Liver (tissue), 9 donors: ENCODE results near the gene TAS2R1. TPM values are rescaled to one million over a fixed set of nuclear protein-coding genes. Genes with fewer than 3 reads are reported as not detected.

Experiments used
- DNase-seq: peaks from one replicate; pipeline ENCODE4 v3.0.0-alpha.2; 2017; ENCODE audit warnings: low spot score
- H3K27ac ChIP-seq, 2 donors: one replicate each; pipeline ENCODE4 v1.7.0; 2013; ENCODE audit warnings: inconsistent platforms in 2 of 2, low read length in 2 of 2, control low read depth in 1 of 2, low read depth in 1 of 2, mild to moderate bottlenecking in 1 of 2
- H3K27me3 ChIP-seq, 4 donors: one replicate each; pipeline versions ENCODE4 v1.6.1 to v1.7.0; 2013; ENCODE audit warnings: low read length in 3 of 4, inconsistent platforms in 1 of 4, mild to moderate bottlenecking in 1 of 4, moderate library complexity in 1 of 4; ENCODE audit not compliant: control insufficient read depth in 4 of 4, insufficient read depth in 4 of 4
- H3K36me3 ChIP-seq, 4 donors: one replicate each; pipeline versions ENCODE4 v1.6.1 to v1.7.0; 2013; ENCODE audit warnings: low read length in 3 of 4, mild to moderate bottlenecking in 3 of 4, low read depth in 1 of 4, moderate library complexity in 1 of 4; ENCODE audit not compliant: control insufficient read depth in 4 of 4, insufficient read depth in 3 of 4
- H3K4me1 ChIP-seq, 4 donors: one replicate each; pipeline versions ENCODE4 v1.6.1 to v1.7.0; 2013; ENCODE audit warnings: low read length in 3 of 4, mild to moderate bottlenecking in 3 of 4, moderate library complexity in 1 of 4; ENCODE audit not compliant: control insufficient read depth in 4 of 4, insufficient read depth in 4 of 4
- H3K4me3 ChIP-seq, 3 donors: one replicate each; pipeline versions ENCODE4 v1.6.1 to v1.7.0; 2013; ENCODE audit warnings: low read length in 3 of 3, control low read depth in 1 of 3, low read depth in 1 of 3, mild to moderate bottlenecking in 1 of 3
- H3K9ac ChIP-seq, 2 donors: one replicate each; pipeline ENCODE4 v1.7.0; 2013; ENCODE audit warnings: low read length in 2 of 2, mild to moderate bottlenecking in 2 of 2, moderate library complexity in 2 of 2, control low read depth in 1 of 2, low read depth in 1 of 2
- H3K9me3 ChIP-seq, 4 donors: one replicate each; pipeline versions ENCODE4 v1.6.1 to v1.7.0; 2013; ENCODE audit warnings: low read length in 3 of 4; ENCODE audit not compliant: control insufficient read depth in 4 of 4
- EGR1 ChIP-seq, 2 donors: IDR thresholded peaks; 2 replicates each; pipeline ENCODE4 v1.6.1; 2016 to 2018; ENCODE audit warnings: antibody characterized with exemption in 2 of 2, low read depth in 2 of 2
- FOXA2 ChIP-seq: IDR thresholded peaks from 2 replicates; pipeline ENCODE4 v1.6.1; 2016; ENCODE audit warnings: antibody characterized with exemption
- GABPA ChIP-seq, 2 donors: IDR thresholded peaks in 1 of 2; conservative IDR thresholded peaks in 1 of 2; 2 replicates each; pipeline ENCODE4 v1.6.1; 2016; ENCODE audit warnings: antibody characterized with exemption in 2 of 2, mild to moderate bottlenecking in 1 of 2, moderate library complexity in 1 of 2
- HNF4A ChIP-seq, 2 donors: conservative IDR thresholded peaks; 2 replicates each; pipeline ENCODE4 v1.6.1; 2016; ENCODE audit warnings: antibody characterized with exemption in 2 of 2, mild to moderate bottlenecking in 2 of 2
- HNF4G ChIP-seq: IDR thresholded peaks from 2 replicates; pipeline ENCODE4 v1.6.1; 2016; ENCODE audit warnings: antibody characterized with exemption
- JUND ChIP-seq, 2 donors: IDR thresholded peaks; 2 replicates each; pipeline ENCODE4 v1.6.1; 2016; ENCODE audit warnings: antibody characterized with exemption in 2 of 2
- NR2F2 ChIP-seq: IDR thresholded peaks from 2 replicates; pipeline ENCODE4 v1.6.1; 2016; ENCODE audit warnings: antibody characterized with exemption
- RAD21 ChIP-seq, 2 donors: IDR thresholded peaks; 2 replicates each; pipeline ENCODE4 v1.6.1; 2016; ENCODE audit warnings: antibody characterized with exemption in 2 of 2, mild to moderate bottlenecking in 2 of 2
- RXRA ChIP-seq, 2 donors: IDR thresholded peaks; 2 replicates each; pipeline ENCODE4 v1.6.1; 2017 to 2018; ENCODE audit warnings: antibody characterized with exemption in 2 of 2, mild to moderate bottlenecking in 1 of 2
- SP1 ChIP-seq: IDR thresholded peaks from 2 replicates; pipeline ENCODE4 v1.6.1; 2018; ENCODE audit warnings: antibody characterized with exemption, mild to moderate bottlenecking
- TAF1 ChIP-seq: conservative IDR thresholded peaks from 2 replicates; pipeline ENCODE4 v1.6.1; 2016; ENCODE audit warnings: antibody characterized with exemption, mild to moderate bottlenecking
- YY1 ChIP-seq: IDR thresholded peaks from 2 replicates; pipeline ENCODE4 v1.6.1; 2016; ENCODE audit warnings: antibody characterized with exemption, mild to moderate bottlenecking
- WGBS: extraction: QIAGEN DNeasy Blood & Tissue Kit; methylation state at CpG from one replicate; pipeline ENCODE4 v1.1.7; 2013; 5-methylcytosine and 5-hydroxymethylcytosine counted together
- polyA plus RNA-seq, 2 donors: library from polyadenylated mRNA; stranded (reverse) in 1 of 2; unstranded in 1 of 2; fragments of 200-250 nt in 1 of 2; fragments of >200 nt in 1 of 2; fragmentation: Nextera tagmentation in 1 of 2; extraction: Ambion mirVana in 1 of 2; gene quantifications; one replicate each; pipeline versions ENCODE4 v1.2.1 to v1.2.3, GENCODE V29; 2013 to 2015
- total RNA-seq, 2 donors: library from RNA; depleted of rRNA; stranded (reverse); fragments of >200 nt; gene quantifications; one replicate each; pipeline ENCODE4 v1.2.3, GENCODE V29; 2014
- TF ChIP-seq, protein P1 (sequence below): IDR thresholded peaks from 2 replicates; pipeline ENCODE4 v1.6.1; 2016; ENCODE audit warnings: antibody characterized with exemption
- TF ChIP-seq, protein P2 (sequence below): IDR thresholded peaks from 2 replicates; pipeline ENCODE4 v1.6.1; 2016; ENCODE audit warnings: antibody characterized with exemption
- TF ChIP-seq, protein P3 (sequence below): IDR thresholded peaks from 2 replicates; pipeline ENCODE4 v1.6.1; 2016; ENCODE audit warnings: antibody characterized with exemption, mild to moderate bottlenecking
- TF ChIP-seq, protein P4 (sequence below): fragments of 150-350 bp; IDR thresholded peaks from 2 replicates; pipeline ENCODE4 v1.5.1; 2017; ENCODE audit warnings: improper control_type of control experiment, low read depth, low read length; ENCODE audit not compliant: missing input control
- donor health status: healthy.
- donor health status: healthy.
- donor health status: healthy.
- donor health status: healthy.
- donor health status: healthy.

The TAS2R1 gene
- total and polyA plus RNA-seq, 4 donors, result not detected

DNA sequence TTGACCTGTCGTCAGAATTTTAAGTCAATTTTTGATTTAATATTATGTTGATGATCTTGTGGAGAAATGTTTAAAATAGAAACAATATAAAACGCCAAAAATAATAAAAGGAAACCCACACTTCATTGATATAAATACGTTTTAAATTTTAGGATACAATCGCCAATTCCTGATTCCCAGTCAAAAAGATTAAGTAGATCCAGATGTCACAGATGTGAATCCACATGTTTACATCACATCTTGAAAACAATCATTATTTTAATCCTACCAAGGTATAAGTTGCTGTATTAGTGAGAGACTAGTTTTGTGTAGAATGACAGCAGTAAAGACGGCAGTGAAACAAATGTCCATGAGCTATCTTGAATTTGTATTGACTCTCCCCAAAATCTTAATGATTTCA, 4.9 kb downstream of the TAS2R1 start:
- 79% methylated on average over 5 of the region's 5 CpGs for WGBS
- TF ChIP-seq RAD21 (IDR thresholded peaks at IDR 0.05), result no peak
- no peak for TF ChIP-seq EGR1 (IDR thresholded peaks at IDR 0.05; ENCODE audit: low read depth in 2 of 2)

DNA sequence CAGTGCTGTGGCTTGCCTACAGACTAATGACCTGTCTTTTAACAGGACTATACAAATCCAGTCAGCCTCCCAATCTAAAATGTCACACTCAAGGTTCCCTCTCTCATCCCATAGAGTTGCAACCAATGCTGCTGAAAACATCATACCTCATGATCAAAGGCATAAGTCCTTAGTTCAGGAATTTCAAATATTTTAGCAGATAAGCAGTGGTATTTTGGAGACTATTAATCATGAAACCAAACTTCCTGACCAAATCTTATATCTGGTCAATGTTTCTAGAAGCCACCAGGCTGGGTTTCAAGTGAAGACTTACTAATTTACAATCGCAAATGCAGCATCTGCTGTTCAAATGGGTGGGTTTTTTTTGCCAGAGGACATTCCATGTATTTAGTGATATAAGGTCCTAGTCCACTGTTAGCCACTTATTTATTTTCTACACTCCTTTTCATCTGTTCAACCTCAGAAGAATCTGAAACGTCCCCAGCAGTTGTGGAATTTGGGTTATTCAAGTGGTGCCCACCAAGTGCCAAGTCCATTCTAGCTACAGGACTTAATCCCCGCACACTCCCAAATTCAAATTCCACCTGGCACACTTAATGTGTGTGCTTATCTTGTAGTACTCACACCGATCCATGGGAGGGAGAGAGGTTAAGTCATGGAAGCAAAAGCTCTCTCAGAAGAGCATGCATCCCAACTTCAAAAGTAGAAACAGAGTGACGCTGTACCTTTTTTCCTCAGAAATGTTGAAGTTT, 5.8 kb downstream of the TAS2R1 start:
- no peak for DNase-seq
- TF ChIP-seq SP1, result no peak
- H3K4me1 ChIP-seq, result no peaks in the 10 kb centered on the region
- H3K27me3 ChIP-seq, result peaks cover 0 to 7% (median 0%) of the 10 kb centered on the region in 4 donors
- no peak overlapping the region for H3K27ac ChIP-seq
- WGBS, result 79% methylated on average over 5 of the region's 5 CpGs
- H3K9ac ChIP-seq, result no peak overlapping the region
- no peaks in the 10 kb centered on the region for H3K9me3 ChIP-seq
- H3K36me3 ChIP-seq, result no peaks in the 10 kb centered on the region
- H3K4me3 ChIP-seq, result no peak overlapping the region

More for the DNA sequence above, 4.9 kb downstream of the TAS2R1 start:
- DNase-seq, result no peak
- Histone ChIP-seq H3K27ac (no peak overlapping the region), H3K27me3 (peaks cover 0 to 7% (median 0%) of the 10 kb centered on the region in 4 donors), H3K4me3 (no peak overlapping the region), H3K4me1 (no peaks in the 10 kb centered on the region), H3K9me3 (no peaks in the 10 kb centered on the region), H3K36me3 (no peaks in the 10 kb centered on the region), H3K9ac (no peak overlapping the region)

DNA sequence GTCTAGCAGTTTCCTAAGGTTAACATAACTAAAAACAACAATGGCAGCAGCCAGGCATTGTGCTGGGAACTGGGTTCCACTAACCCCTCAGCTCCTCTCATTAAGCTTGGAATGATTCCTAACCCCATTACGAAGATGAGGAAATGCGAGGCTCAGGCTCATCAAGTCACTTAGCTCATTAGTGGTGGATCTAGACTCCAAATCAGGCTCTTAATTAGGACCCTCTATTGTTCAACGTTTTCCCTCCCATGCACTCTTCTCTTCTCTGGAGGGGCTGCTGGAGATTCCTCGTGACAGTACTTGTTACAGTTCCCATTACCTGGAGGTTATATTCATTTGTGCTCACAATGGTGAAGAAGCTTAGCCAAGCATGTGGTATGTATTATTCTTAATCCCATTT, 6.5 kb downstream of the TAS2R1 start:
- no peak overlapping the region for H3K27ac ChIP-seq
- no peak for DNase-seq
- H3K9me3 ChIP-seq, result no peaks in the 10 kb centered on the region
- 74% methylated on average over 4 of the region's 4 CpGs for WGBS
- TF ChIP-seq GABPA (IDR thresholded peaks at IDR 0.05 in 1 of 2, conservative IDR thresholded peaks at IDR 0.05 in 1 of 2) (no peak), NR2F2 (no peak), TAF1 (no peak), YY1 (no peak), FOXA2 (no peak), HNF4A (conservative IDR thresholded peaks at IDR 0.05) (no peak), JUND (IDR thresholded peaks at IDR 0.05) (no peak), RAD21 (IDR thresholded peaks at IDR 0.05) (no peak)
- TF ChIP-seq, protein P1, sequence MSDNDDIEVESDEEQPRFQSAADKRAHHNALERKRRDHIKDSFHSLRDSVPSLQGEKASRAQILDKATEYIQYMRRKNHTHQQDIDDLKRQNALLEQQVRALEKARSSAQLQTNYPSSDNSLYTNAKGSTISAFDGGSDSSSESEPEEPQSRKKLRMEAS, result no peak
- TF ChIP-seq, protein P2, sequence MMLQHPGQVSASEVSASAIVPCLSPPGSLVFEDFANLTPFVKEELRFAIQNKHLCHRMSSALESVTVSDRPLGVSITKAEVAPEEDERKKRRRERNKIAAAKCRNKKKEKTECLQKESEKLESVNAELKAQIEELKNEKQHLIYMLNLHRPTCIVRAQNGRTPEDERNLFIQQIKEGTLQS, result no peak
- no peaks in the 10 kb centered on the region for H3K4me1 ChIP-seq
- H3K9ac ChIP-seq, result no peak overlapping the region
- peaks cover 0 to 7% (median 0%) of the 10 kb centered on the region in 4 donors for H3K27me3 ChIP-seq
- H3K4me3 ChIP-seq, result no peak overlapping the region
- no peaks in the 10 kb centered on the region for H3K36me3 ChIP-seq

DNA sequence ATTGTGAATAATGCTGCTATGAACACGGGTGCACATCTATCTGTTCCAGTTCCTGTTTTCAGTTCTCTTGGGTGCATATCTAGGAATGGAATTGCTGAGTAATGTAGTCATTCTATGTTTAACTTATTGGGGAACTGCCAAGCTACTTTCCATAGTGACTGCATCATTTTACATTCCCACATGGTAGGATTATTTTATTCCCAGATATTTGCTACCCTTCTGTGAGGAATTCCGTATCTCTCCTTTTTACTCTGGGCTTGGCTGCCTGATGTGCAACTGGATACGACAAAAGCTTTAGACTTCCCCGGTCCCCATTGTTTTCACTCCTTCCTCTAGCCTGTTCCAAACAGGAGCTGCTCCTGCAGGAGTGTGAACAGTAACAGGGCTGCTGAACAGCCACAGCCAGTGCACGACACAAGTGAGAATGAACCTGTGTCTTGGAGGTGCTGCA, 7.2 kb downstream of the TAS2R1 start:
- Histone ChIP-seq H3K9ac (no peak overlapping the region), H3K4me3 (no peak overlapping the region), H3K27me3 (peaks cover 0 to 7% (median 0%) of the 10 kb centered on the region in 4 donors), H3K27ac (no peak overlapping the region), H3K9me3 (no peaks in the 10 kb centered on the region), H3K4me1 (no peaks in the 10 kb centered on the region), H3K36me3 (no peaks in the 10 kb centered on the region)
- WGBS, result 47% methylated on average over 5 of the region's 5 CpGs
- DNase-seq, result no peak
- TF ChIP-seq, protein P2, result no peak
- TF ChIP-seq EGR1 (IDR thresholded peaks at IDR 0.05; ENCODE audit: low read depth in 2 of 2) (no peak), NR2F2 (no peak), HNF4G (no peak), RXRA (IDR thresholded peaks at IDR 0.05) (no peak), RAD21 (IDR thresholded peaks at IDR 0.05) (no peak), TAF1 (no peak), GABPA (IDR thresholded peaks at IDR 0.05 in 1 of 2, conservative IDR thresholded peaks at IDR 0.05 in 1 of 2) (no peak)
- TF ChIP-seq, protein P3, sequence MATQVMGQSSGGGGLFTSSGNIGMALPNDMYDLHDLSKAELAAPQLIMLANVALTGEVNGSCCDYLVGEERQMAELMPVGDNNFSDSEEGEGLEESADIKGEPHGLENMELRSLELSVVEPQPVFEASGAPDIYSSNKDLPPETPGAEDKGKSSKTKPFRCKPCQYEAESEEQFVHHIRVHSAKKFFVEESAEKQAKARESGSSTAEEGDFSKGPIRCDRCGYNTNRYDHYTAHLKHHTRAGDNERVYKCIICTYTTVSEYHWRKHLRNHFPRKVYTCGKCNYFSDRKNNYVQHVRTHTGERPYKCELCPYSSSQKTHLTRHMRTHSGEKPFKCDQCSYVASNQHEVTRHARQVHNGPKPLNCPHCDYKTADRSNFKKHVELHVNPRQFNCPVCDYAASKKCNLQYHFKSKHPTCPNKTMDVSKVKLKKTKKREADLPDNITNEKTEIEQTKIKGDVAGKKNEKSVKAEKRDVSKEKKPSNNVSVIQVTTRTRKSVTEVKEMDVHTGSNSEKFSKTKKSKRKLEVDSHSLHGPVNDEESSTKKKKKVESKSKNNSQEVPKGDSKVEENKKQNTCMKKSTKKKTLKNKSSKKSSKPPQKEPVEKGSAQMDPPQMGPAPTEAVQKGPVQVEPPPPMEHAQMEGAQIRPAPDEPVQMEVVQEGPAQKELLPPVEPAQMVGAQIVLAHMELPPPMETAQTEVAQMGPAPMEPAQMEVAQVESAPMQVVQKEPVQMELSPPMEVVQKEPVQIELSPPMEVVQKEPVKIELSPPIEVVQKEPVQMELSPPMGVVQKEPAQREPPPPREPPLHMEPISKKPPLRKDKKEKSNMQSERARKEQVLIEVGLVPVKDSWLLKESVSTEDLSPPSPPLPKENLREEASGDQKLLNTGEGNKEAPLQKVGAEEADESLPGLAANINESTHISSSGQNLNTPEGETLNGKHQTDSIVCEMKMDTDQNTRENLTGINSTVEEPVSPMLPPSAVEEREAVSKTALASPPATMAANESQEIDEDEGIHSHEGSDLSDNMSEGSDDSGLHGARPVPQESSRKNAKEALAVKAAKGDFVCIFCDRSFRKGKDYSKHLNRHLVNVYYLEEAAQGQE, result no peak
- TF ChIP-seq, protein P4, sequence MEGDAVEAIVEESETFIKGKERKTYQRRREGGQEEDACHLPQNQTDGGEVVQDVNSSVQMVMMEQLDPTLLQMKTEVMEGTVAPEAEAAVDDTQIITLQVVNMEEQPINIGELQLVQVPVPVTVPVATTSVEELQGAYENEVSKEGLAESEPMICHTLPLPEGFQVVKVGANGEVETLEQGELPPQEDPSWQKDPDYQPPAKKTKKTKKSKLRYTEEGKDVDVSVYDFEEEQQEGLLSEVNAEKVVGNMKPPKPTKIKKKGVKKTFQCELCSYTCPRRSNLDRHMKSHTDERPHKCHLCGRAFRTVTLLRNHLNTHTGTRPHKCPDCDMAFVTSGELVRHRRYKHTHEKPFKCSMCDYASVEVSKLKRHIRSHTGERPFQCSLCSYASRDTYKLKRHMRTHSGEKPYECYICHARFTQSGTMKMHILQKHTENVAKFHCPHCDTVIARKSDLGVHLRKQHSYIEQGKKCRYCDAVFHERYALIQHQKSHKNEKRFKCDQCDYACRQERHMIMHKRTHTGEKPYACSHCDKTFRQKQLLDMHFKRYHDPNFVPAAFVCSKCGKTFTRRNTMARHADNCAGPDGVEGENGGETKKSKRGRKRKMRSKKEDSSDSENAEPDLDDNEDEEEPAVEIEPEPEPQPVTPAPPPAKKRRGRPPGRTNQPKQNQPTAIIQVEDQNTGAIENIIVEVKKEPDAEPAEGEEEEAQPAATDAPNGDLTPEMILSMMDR, result no peak
